Pulmonary artery endothelial cell (primary cell): ENCODE results near the gene RBM12. TPM values are rescaled to one million over a fixed set of nuclear protein-coding genes. Genes with fewer than 3 reads are reported as not detected.
"Not testable (repeated sequence)": the region's sequence is repeated elsewhere in the genome, so short reads cannot be mapped to it uniquely, and the experiment has no call there.

Source experiments
- DNase-seq: peaks from one replicate; pipeline ENCODE4 v3.0.0-alpha.2; 2011; ENCODE audit warnings: low read depth, low spot score
- total RNA-seq: library from RNA; depleted of rRNA; stranded (reverse); fragments of >200 nt; gene quantifications from 2 replicates; pipeline ENCODE4 v1.2.3, GENCODE V29; 2014

RBM12 gene
- 64.1 and 70.8 TPM in 2 replicates for total RNA-seq

GRCh38 chr20:35664466-35665206 is at the start of gene RBM12, which contains the start of gene CPNE1:
Gene RBM12 (minus strand): TSS chr20:35664900. CDS start chr20:35655322, 9,578 bp downstream.
Gene CPNE1 (minus strand): TSS chr20:35664900. CDS start chr20:35632923, 31,977 bp downstream.
- peak; percentile 68 for DNase-seq

GRCh38 chr20:35714127-35714526 is 49.4 kb upstream of the RBM12 start:
- DNase-seq = no peak

- not testable (repeated sequence) for DNase-seq
Observed at GRCh38 chr20:35713120-35713519, 48.4 kb upstream of the RBM12 start.

- no peak for DNase-seq
Observed at GRCh38 chr20:35711588-35712209, 47.0 kb upstream of the RBM12 start.

GRCh38 chr20:35710884-35711587 is 46.3 kb upstream of the RBM12 start:
- no peak for DNase-seq

- DNase-seq = no peak
Observed at GRCh38 chr20:35710039-35710438, 45.3 kb upstream of the RBM12 start.

- DNase-seq = no peak
Observed at GRCh38 chr20:35709259-35709658, 44.6 kb upstream of the RBM12 start.

- no peak for DNase-seq
Observed at GRCh38 chr20:35708502-35708901, 43.8 kb upstream of the RBM12 start.

- not testable (repeated sequence) for DNase-seq
Observed at GRCh38 chr20:35706591-35707529, 42.2 kb upstream of the RBM12 start.

- not testable (repeated sequence) for DNase-seq
Observed at GRCh38 chr20:35705894-35706293, 41.2 kb upstream of the RBM12 start.

- no peak for DNase-seq
Observed at GRCh38 chr20:35704514-35705261, 40.0 kb upstream of the RBM12 start.

GRCh38 chr20:35702824-35703695 is 38.4 kb upstream of the RBM12 start:
- no peak for DNase-seq

GRCh38 chr20:35702051-35702823 is 37.5 kb upstream of the RBM12 start:
- DNase-seq = no peak

- no peak for DNase-seq
Observed at GRCh38 chr20:35700625-35701148, 36.0 kb upstream of the RBM12 start.

- no peak for DNase-seq
Observed at GRCh38 chr20:35699957-35700624, 35.4 kb upstream of the RBM12 start.

GRCh38 chr20:35699127-35699956 is 34.6 kb upstream of the RBM12 start, which contains the start of the genes NFS1 and ROMO1:
Gene NFS1 (minus strand): TSS chr20:35699352. CDS start chr20:35699288, 64 bp downstream.
Gene ROMO1 (plus strand): TSS chr20:35699405. CDS start chr20:35699633, 228 bp downstream.
- DNase-seq = peak; percentile 45
